RWPE2 (cell line): ENCODE results near the gene ZC3H4.

Experiments used
- ATAC-seq: fragments of 200-7000 bp; cut with Tn5 transposase; 3 replicates; pipeline ENCODE4 v1.9.1; 2021; ENCODE audit warnings: low read depth
- DNase-seq: peaks from one replicate; pipeline ENCODE4 v3.0.0-alpha.2; 2020; ENCODE audit warnings: low spot score
- H3K27ac ChIP-seq: fragments of 450-650 bp; 2 replicates; pipeline ENCODE4 v1.5.1; 2017; ENCODE audit warnings: mild to moderate bottlenecking; ENCODE audit not compliant: poor library complexity, severe bottlenecking
- H3K27me3 ChIP-seq: fragments of 250-450 bp; sonication (Bioruptor Pico); 2 replicates; pipeline ENCODE4 v1.5.1; 2021; ENCODE audit warnings: mild to moderate bottlenecking, moderate library complexity; ENCODE audit not compliant: insufficient read depth, poor library complexity, severe bottlenecking
- H3K36me3 ChIP-seq: fragments of 250-450 bp; sonication (Bioruptor Pico); 2 replicates; pipeline ENCODE4 v1.5.1; 2020; ENCODE audit warnings: low read depth, mild to moderate bottlenecking, moderate library complexity
- H3K4me1 ChIP-seq: fragments of 250-450 bp; sonication (Bioruptor Pico); 2 replicates; pipeline ENCODE4 v1.5.1; 2021; ENCODE audit warnings: mild to moderate bottlenecking, moderate library complexity; ENCODE audit not compliant: insufficient read depth, poor library complexity, severe bottlenecking
- H3K4me3 ChIP-seq: fragments of 250-450 bp; sonication (Bioruptor Pico); 2 replicates; pipeline ENCODE4 v1.5.1; 2021; ENCODE audit warnings: mild to moderate bottlenecking, moderate library complexity; ENCODE audit not compliant: severe bottlenecking
- H3K9me3 ChIP-seq: fragments of 250-450 bp; sonication (Bioruptor Pico); 2 replicates; pipeline ENCODE4 v1.5.1; 2021; ENCODE audit warnings: mild to moderate bottlenecking, moderate library complexity; ENCODE audit not compliant: severe bottlenecking
- TF ChIP-seq, protein P1 (sequence below): fragments of 450-650 bp; IDR thresholded peaks from one replicate; pipeline ENCODE4 v1.5.1; 2017; ENCODE audit warnings: mild to moderate bottlenecking, moderate library complexity; ENCODE audit not compliant: poor library complexity, severe bottlenecking

Gene ZC3H4

DNA sequence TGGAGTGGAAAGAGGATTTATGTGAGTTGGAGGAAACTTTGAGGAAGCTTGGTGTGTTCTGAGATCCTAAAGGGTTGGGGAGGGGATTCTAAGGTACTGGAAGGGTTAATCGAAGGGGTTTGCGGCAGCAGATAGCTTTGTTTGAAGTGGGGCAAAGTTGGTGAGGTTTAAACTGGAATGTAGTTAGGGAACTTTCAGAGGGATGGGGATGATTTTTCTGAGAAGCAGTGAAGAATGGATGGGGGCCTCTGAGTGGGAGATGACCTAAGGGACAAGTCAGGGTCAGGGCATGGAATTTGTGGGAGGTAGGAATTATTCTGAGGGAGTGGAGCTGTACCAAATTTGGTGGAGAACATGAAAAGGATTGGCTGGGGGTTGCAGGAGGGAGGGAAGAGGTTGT is 21.0 kb upstream of the ZC3H4 start:
- DNase-seq (no peak), ATAC-seq (no peak)
- TF ChIP-seq, protein P1, sequence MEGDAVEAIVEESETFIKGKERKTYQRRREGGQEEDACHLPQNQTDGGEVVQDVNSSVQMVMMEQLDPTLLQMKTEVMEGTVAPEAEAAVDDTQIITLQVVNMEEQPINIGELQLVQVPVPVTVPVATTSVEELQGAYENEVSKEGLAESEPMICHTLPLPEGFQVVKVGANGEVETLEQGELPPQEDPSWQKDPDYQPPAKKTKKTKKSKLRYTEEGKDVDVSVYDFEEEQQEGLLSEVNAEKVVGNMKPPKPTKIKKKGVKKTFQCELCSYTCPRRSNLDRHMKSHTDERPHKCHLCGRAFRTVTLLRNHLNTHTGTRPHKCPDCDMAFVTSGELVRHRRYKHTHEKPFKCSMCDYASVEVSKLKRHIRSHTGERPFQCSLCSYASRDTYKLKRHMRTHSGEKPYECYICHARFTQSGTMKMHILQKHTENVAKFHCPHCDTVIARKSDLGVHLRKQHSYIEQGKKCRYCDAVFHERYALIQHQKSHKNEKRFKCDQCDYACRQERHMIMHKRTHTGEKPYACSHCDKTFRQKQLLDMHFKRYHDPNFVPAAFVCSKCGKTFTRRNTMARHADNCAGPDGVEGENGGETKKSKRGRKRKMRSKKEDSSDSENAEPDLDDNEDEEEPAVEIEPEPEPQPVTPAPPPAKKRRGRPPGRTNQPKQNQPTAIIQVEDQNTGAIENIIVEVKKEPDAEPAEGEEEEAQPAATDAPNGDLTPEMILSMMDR, result no peak
- Histone ChIP-seq H3K27ac (no peak overlapping the region), H3K9me3 (no peaks in the 10 kb centered on the region), H3K36me3 (peaks cover 48% of the 10 kb centered on the region), H3K4me1 (peaks cover 10% of the 10 kb centered on the region), H3K27me3 (no peaks in the 10 kb centered on the region), H3K4me3 (no peak overlapping the region)

DNA sequence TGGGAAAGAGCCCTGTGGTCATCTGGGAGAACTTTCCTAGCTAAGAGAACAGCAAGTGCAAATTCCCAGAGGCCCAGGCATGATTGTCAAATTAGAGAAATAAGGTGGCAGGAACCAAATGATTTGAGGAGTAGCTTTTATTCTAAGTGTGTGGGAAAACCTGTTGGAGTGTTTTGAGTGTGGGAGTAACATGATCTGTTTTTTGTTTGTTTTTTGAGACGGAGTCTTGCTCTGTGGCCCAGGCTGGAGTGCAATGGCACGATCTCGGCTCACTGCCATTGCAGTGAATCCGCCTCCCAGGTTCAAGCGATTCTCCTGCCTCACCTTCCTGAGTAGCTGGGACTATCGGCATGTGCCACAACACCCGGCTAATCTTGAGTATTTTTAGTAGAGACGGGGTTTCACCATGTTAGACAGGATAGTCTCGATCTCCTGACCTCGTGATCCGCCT is 19.5 kb upstream of the ZC3H4 start:
- H3K4me1 ChIP-seq, result peaks cover 10% of the 10 kb centered on the region
- H3K4me3 ChIP-seq, result no peak overlapping the region
- H3K27me3 ChIP-seq, result no peaks in the 10 kb centered on the region
- TF ChIP-seq, protein P1, result no peak
- H3K36me3 ChIP-seq, result peaks cover 36% of the 10 kb centered on the region
- DNase-seq (no peak), ATAC-seq (no peak)
- H3K27ac ChIP-seq, result peak overlapping the region; percentile 71
- no peaks in the 10 kb centered on the region for H3K9me3 ChIP-seq

DNA sequence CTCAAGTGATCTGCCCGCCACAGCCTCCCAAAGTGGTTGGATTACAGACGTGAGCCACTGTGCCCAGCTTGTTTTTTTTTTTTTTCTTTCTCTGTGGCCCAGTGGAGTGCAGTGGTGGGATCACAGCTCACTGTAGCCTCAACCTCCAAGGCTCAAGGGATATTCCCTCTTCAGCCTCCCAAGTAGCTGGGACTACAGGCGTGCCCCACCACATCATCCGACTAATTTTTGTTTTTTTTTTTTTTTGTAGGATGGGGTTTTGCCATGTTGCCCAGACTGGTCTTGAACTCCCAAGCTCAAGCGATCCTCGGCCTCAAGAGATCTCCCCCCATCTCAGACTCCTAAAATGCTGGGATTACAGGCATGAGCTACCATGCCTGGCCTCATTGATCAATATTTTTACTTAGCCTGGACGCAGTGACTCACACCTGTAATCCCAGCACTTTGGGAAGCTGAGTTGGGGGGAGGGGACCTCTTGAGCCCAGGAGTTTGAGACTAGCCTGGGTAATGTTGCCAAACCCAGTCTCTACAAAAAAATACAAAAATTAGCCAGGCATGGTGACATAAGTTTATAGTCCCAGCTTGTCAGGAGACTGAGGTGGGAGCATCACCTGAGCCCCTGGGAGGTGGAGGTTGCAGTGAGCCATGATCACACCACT is 18.7 kb upstream of the ZC3H4 start:
- TF ChIP-seq, protein P1, result no peak
- H3K36me3 ChIP-seq, result peaks cover 33% of the 10 kb centered on the region
- DNase-seq (no peak), ATAC-seq (no peak)
- H3K4me1 ChIP-seq, result peaks cover 10% of the 10 kb centered on the region
- H3K9me3 ChIP-seq, result no peaks in the 10 kb centered on the region
- no peaks in the 10 kb centered on the region for H3K27me3 ChIP-seq
- H3K4me3 ChIP-seq, result peak overlapping the region; percentile 74
- H3K27ac ChIP-seq, result peak overlapping the region; percentile 71

DNA sequence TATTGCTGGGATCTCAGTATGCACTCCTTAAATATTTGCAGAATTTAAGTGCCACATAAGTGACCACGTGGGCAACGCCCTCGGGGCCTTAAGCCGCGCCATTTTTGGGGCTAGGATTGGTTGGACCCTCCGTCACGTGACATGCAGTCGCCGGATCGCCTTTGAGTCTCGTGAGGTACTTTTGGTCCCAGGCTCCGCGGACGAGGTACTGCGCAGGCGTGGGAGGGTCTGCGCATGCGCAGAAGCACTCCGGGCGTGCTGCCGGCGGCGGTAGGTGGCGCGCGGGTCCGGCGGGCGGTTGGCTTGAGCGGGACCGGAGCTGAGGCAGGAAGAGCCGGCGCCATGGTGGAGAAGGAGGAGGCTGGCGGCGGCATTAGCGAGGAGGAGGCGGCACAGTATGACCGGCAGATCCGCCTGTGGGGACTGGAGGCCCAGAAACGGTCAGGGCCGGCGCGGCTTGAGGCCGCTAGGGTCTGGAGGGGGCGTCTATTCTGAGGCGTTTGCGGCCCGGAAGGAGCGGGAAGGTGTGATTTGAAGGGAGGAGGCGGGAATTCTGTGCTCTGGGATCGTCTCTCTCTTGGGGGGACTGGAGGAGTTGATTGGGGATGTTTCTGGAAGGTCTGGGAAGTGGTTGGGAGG is 17.1 kb upstream of the ZC3H4 start, which contains the start of gene SAE1:
TSS of gene SAE1 (plus strand) at position 247 of the 639 bp plus-strand sequence. CDS start at position 343, 96 bp downstream.
- peak within 1 kb of the TSS; percentile 74 for H3K4me3 ChIP-seq
- ATAC-seq, result peak; percentile 87
- peaks cover 33% of the 10 kb centered on the region for H3K36me3 ChIP-seq
- H3K27ac ChIP-seq, result peak within 1 kb of the TSS; percentile 71
- no peaks in the 10 kb centered on the region for H3K9me3 ChIP-seq
- no peaks in the 10 kb centered on the region for H3K27me3 ChIP-seq
- DNase-seq, result peak; percentile 96
- TF ChIP-seq, protein P1, result peak; percentile 79
- peaks cover 10% of the 10 kb centered on the region for H3K4me1 ChIP-seq
